Activated T-helper 2 cell treated with anti-CD3 and anti-CD28 coated beads, Interferon-gamma antibody, Interleukin-2, Interleukin-4, amounts not matched to agents 10 μg/mL and 5 μg/mL and 100 μg/mL, durations not matched to agents 14 hours and 24 hours and 36 hours (primary cell): Measurements from ENCODE around the gene PNRC2. TPM values are rescaled to one million over a fixed set of nuclear protein-coding genes. Genes with fewer than 3 reads are reported as not detected.
"Not testable (repeated sequence)": the region's sequence is repeated elsewhere in the genome, so short reads cannot be mapped to it uniquely, and the experiment has no call there.

Experiments
- DNase-seq: peaks from one replicate; pipeline ENCODE4 v3.0.0; 2021; ENCODE audit warnings: low spot score
- H3K27ac Mint-ChIP-seq: one replicate; pipeline ENCODE4 v1.8.0; 2021; ENCODE audit warnings: mixed read lengths
- H3K27me3 Mint-ChIP-seq: one replicate; pipeline ENCODE4 v1.8.0; 2021; ENCODE audit warnings: low read depth, mixed read lengths
- H3K36me3 Mint-ChIP-seq: one replicate; pipeline ENCODE4 v1.8.0; 2021; ENCODE audit warnings: low read depth, mixed read lengths
- H3K4me1 Mint-ChIP-seq: one replicate; pipeline ENCODE4 v1.8.0; 2021; ENCODE audit warnings: low read depth, mixed read lengths
- H3K4me3 Mint-ChIP-seq: one replicate; pipeline ENCODE4 v1.8.0; 2021; ENCODE audit warnings: low read depth, mild to moderate bottlenecking, moderate library complexity, mixed read lengths
- H3K9me3 Mint-ChIP-seq: one replicate; pipeline ENCODE4 v1.8.0; 2021; ENCODE audit warnings: mixed read lengths
- intact Hi-C: fragments of 100-400 bp; cut with micrococcal nuclease; formaldehyde crosslinking; loops from one replicate; pipeline ENCODE4 v1.15.1; 2023
- total RNA-seq: library from RNA; stranded (reverse); gene quantifications from 2 replicates; pipeline ENCODE4 v1.2.3, GENCODE V29; 2022

Gene PNRC2
- total RNA-seq, 1 donor from 2014 or later: 111 TPM

GRCh38 chr1:24007079-24007478 lies 47.5 kb downstream of the PNRC2 start:
- intact Hi-C loops: no loop called here
- no peak for DNase-seq

GRCh38 chr1:24008574-24009184 lies 49.1 kb downstream of the PNRC2 start:
- H3K36me3 Mint-ChIP-seq, intact Hi-C loops, DNase-seq, H3K4me1 Mint-ChIP-seq, H3K4me3 Mint-ChIP-seq, H3K9me3 Mint-ChIP-seq, H3K27ac Mint-ChIP-seq: not testable (repeated sequence)
- peaks cover 29% of the 10 kb centered on the region for H3K27me3 Mint-ChIP-seq

More at GRCh38 chr1:24007079-24007478, 47.5 kb downstream of the PNRC2 start:
- Mint-ChIP-seq H3K4me3 (no peak overlapping the region), H3K27ac (no peak overlapping the region), H3K27me3 (peaks cover 42% of the 10 kb centered on the region), H3K4me1 (no peaks in the 10 kb centered on the region), H3K36me3 (no peaks in the 10 kb centered on the region), H3K9me3 (no peaks in the 10 kb centered on the region)

DNA sequence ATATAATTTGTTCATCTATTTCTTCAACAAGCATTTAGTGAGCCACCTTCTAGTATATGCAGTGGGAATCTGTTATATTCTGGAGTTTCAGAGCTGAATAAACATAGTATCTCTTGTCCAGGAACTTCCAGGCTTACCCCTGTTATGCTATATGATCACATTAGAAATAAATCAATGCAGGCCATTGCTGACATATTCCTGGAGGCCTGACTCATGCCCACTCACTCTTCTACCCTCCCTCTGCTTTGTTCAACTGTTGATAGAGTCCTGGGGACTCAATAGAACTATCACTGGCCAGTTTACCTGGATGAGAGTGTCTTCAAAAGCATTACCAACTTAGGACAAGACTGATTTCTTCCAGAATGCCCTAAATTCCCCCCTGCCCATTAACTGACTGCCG lies 49.8 kb downstream of the PNRC2 start:
- Mint-ChIP-seq H3K27ac (no peak overlapping the region), H3K4me3 (no peak overlapping the region), H3K27me3 (peaks cover 25% of the 10 kb centered on the region), H3K4me1 (no peaks in the 10 kb centered on the region), H3K36me3 (no peaks in the 10 kb centered on the region), H3K9me3 (no peaks in the 10 kb centered on the region)
- intact Hi-C loops: no loop called here
- DNase-seq: no peak

DNA sequence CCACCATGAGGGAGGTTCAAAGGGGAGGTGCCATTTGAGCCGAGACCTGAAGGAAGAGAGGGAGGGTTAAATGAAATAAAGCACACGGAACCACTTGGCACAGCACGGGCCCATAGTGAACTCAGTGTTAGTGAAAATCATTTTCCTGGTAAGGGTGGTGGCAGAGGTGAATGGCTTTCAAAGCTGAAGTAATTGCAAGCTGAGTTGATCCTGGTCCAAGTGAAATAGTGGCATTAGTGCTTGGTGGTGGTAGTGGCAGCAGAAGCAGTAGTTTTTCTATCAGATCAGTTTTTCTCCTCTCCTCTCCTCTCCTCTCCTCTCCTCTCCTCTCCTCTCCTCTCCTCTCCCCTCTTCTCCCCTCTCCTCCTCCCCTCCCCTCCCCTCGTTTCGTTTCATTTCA lies 51.0 kb downstream of the PNRC2 start:
- intact Hi-C loops: no loop called here
- Mint-ChIP-seq H3K4me3 (no peak overlapping the region), H3K27me3 (peaks cover 25% of the 10 kb centered on the region), H3K9me3 (no peaks in the 10 kb centered on the region), H3K27ac (no peak overlapping the region), H3K36me3 (no peaks in the 10 kb centered on the region), H3K4me1 (no peaks in the 10 kb centered on the region)
- DNase-seq: no peak

DNA sequence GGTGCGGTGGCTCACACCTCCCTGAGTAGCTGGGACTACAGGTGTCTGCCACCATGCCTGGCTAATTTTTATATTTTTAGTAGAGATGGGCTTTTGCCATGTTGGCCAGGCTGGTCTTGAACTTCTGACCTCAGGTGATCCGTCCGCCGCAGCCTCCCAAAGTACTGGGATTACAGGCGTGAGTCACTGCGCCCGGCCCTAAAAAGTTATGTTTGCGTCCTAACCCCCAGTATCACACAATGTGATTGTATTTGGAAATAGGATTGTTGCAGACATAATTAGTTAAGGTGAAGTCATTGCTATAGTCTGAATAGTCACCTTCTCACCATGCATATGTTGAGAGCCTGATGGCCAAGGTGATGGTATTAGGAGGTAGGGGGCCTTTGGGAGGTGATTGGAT lies 53.2 kb downstream of the PNRC2 start:
- peaks cover 18% of the 10 kb centered on the region for H3K27me3 Mint-ChIP-seq
- H3K9me3 Mint-ChIP-seq, H3K4me3 Mint-ChIP-seq, intact Hi-C loops, H3K4me1 Mint-ChIP-seq, H3K27ac Mint-ChIP-seq, H3K36me3 Mint-ChIP-seq, DNase-seq: not testable (repeated sequence)

Other genes with a start within 250 kb of the PNRC2 start
- gene ELOA, start 216.4 kb upstream of the PNRC2 start, total RNA-seq: 42.0 and 45.5 TPM in 2 replicates
- gene PITHD1, start 181.4 kb upstream of the PNRC2 start, total RNA-seq: 71.4 and 72.7 TPM in 2 replicates
- gene LYPLA2, start 168.7 kb upstream of the PNRC2 start, total RNA-seq: 86.4 and 88.4 TPM in 2 replicates
- gene GALE, start 159.1 kb upstream of the PNRC2 start, total RNA-seq: 57.8 and 62.1 TPM in 2 replicates
- 22.8 and 25.9 TPM in 2 replicates for gene HMGCL, start 134.4 kb upstream of the PNRC2 start, total RNA-seq
- 3.3 and 4.0 TPM in 2 replicates for gene FUCA1, start 91.5 kb upstream of the PNRC2 start, total RNA-seq
- 0.05 and 0.07 TPM in 2 replicates for gene CNR2, start 46.5 kb upstream of the PNRC2 start, total RNA-seq
- 213 and 217 TPM in 2 replicates for gene SRSF10, start 20.5 kb downstream of the PNRC2 start, total RNA-seq
- gene MYOM3, start 152.3 kb downstream of the PNRC2 start, total RNA-seq: not detected in 2 replicates
- gene IL22RA1, start 183.3 kb downstream of the PNRC2 start, total RNA-seq: not detected in 2 replicates
- 5.8 and 6.5 TPM in 2 replicates for gene IFNLR1, start 227.5 kb downstream of the PNRC2 start, total RNA-seq